H1 (cell line): Measurements from ENCODE around the gene NCAM1.

Source experiments
- CTCF ChIP-seq, 3 experiments: IDR thresholded peaks; 1 replicate in 2 of 3; 2 replicates in 1 of 3; pipeline versions ENCODE4 v1.5.1 to v1.6.1; 2011; ENCODE audit warnings: low read length in 3 of 3, mild to moderate bottlenecking in 3 of 3, inconsistent platforms in 2 of 3, low read depth in 1 of 3, moderate library complexity in 1 of 3; ENCODE audit not compliant: insufficient read depth in 1 of 3; ENCODE audit errors: control extremely low read depth in 1 of 3
- POLR2A ChIP-seq, 2 experiments: IDR thresholded peaks; 1 replicate in 1 of 2; 2 replicates in 1 of 2; pipeline ENCODE4 v1.6.1; 2011; ENCODE audit warnings: low read depth in 2 of 2, low read length in 2 of 2, mild to moderate bottlenecking in 2 of 2; ENCODE audit errors: control extremely low read depth in 1 of 2
- TAF1 ChIP-seq: IDR thresholded peaks from 2 replicates; pipeline ENCODE4 v1.6.1; 2011; ENCODE audit warnings: mild to moderate bottlenecking, low read depth, low read length

- TF ChIP-seq CTCF (IDR thresholded peaks at IDR 0.05; ENCODE audit: control extremely low read depth in 1 of 3, insufficient read depth in 1 of 3, low read depth in 1 of 3, low read length in 3 of 3) (no peak), POLR2A (IDR thresholded peaks at IDR 0.05; ENCODE audit: control extremely low read depth in 1 of 2, low read depth in 2 of 2, low read length in 2 of 2) (no peak), TAF1 (no peak)
These were observed 116.2 kb downstream of the NCAM1 start for GRCh38 chr11:113077379-113077778.
